ENCODE data around the gene FARS2.

- no peak for TF ChIP-seq POLR2A (IDR thresholded peaks at IDR 0.05)
- TF ChIP-seq CTCF (IDR thresholded peaks at IDR 0.05): no peak
Observed at GRCh38 chr6:5457041-5457440, 195.7 kb downstream of the FARS2 start.
